ENCODE measurements around the gene INPP5J. TPM values are rescaled to one million over a fixed set of nuclear protein-coding genes. Genes with fewer than 3 reads are reported as not detected.

INPP5J gene
- total and polyA plus RNA-seq, 2 experiments from 2014 or later = 4.8 to 14.5 TPM

- Histone ChIP-seq H2AFZ (no peak overlapping the region), H3F3A (replicated peaks; ENCODE audit: low read depth) (no peaks in the 10 kb centered on the region), H3K4me2 (peak overlapping the region; percentile 73), H3K36me3 (ENCODE audit: insufficient read depth) (no peaks in the 10 kb centered on the region), H3K79me2 (replicated peaks; ENCODE audit: insufficient read depth) (no peaks in the 10 kb centered on the region), H3K4me3 (peak overlapping the region; percentile 54), H3K27me3 (ENCODE audit: insufficient read depth) (no peaks in the 10 kb centered on the region), H3K4me1 (ENCODE audit: insufficient read depth) (peaks cover 17% of the 10 kb centered on the region; the same call in 1 of the 2 replicates), H3K27ac (ENCODE audit: low read depth) (no peak overlapping the region), H3K9me2 (ENCODE audit: insufficient read depth) (no peaks in the 10 kb centered on the region), H4K20me1 (replicated peaks; ENCODE audit: insufficient read depth) (no peaks in the 10 kb centered on the region)
- DNase-seq (ENCODE audit: low spot score) = no peak
- H3K9me3 Mint-ChIP-seq = no peaks in the 10 kb centered on the region
- H3K4me3 Mint-ChIP-seq = peak overlapping the region; percentile 74
- no peak for ATAC-seq
- H3K27ac Mint-ChIP-seq = no peak overlapping the region
- no peaks in the 10 kb centered on the region for H3K36me3 Mint-ChIP-seq (ENCODE audit: low read depth)
- peaks cover 18% of the 10 kb centered on the region for H3K27me3 Mint-ChIP-seq (ENCODE audit: insufficient read depth, low read depth, poor library complexity)
- H3K4me1 Mint-ChIP-seq = peaks cover 29% of the 10 kb centered on the region
- TF ChIP-seq EZH2phosphoT487 (IDR thresholded peaks at IDR 0.05; ENCODE audit: unreplicated experiment) (no peak), ZNF331 (CRISPR knock-in tag; IDR thresholded peaks at IDR 0.05; ENCODE audit: low read depth) (no peak), STAT1 (IDR thresholded peaks at IDR 0.05; ENCODE audit: unreplicated experiment) (no peak), ZNF114 (CRISPR knock-in tag; IDR thresholded peaks at IDR 0.05) (no peak), CREB1 (CRISPR knock-in tag; IDR thresholded peaks at IDR 0.05; ENCODE audit: low read depth) (no peak), POLR2AphosphoS5 (IDR thresholded peaks at IDR 0.05; ENCODE audit: low read depth) (no peak), EZH2 (IDR thresholded peaks at IDR 0.05; ENCODE audit: low read depth, unreplicated experiment) (no peak), ZNF462 (CRISPR knock-in tag; IDR thresholded peaks at IDR 0.05) (no peak), REST (IDR thresholded peaks at IDR 0.05; ENCODE audit: unreplicated experiment) (no peak)
Measured at GRCh38 chr22:31123292-31123602, 481 bp downstream of the INPP5J start.

All from GM23338 (cell line).